AG09309 (cell line): ENCODE data around the gene HIPK2.
A peak's percentile ranks its signal among the peaks of the same experiment; 100 is the strongest.

Source experiments
- DNase-seq: peaks from one replicate; pipeline ENCODE4 v3.0.0-alpha.2; 2010; ENCODE audit warnings: low read depth
- H3K4me3 ChIP-seq: 2 replicates; pipeline ENCODE4 v1.5.1; 2011; ENCODE audit warnings: mild to moderate bottlenecking, low read depth, low read length, moderate library complexity; ENCODE audit not compliant: control insufficient read depth
- TF ChIP-seq, protein P1 (sequence below): IDR thresholded peaks from 2 replicates; pipeline ENCODE4 v1.5.1; 2011; ENCODE audit warnings: mild to moderate bottlenecking, low read depth, low read length, inconsistent platforms; ENCODE audit not compliant: insufficient read depth, control insufficient read depth; ENCODE audit errors: missing control alignments

Gene HIPK2

DNA sequence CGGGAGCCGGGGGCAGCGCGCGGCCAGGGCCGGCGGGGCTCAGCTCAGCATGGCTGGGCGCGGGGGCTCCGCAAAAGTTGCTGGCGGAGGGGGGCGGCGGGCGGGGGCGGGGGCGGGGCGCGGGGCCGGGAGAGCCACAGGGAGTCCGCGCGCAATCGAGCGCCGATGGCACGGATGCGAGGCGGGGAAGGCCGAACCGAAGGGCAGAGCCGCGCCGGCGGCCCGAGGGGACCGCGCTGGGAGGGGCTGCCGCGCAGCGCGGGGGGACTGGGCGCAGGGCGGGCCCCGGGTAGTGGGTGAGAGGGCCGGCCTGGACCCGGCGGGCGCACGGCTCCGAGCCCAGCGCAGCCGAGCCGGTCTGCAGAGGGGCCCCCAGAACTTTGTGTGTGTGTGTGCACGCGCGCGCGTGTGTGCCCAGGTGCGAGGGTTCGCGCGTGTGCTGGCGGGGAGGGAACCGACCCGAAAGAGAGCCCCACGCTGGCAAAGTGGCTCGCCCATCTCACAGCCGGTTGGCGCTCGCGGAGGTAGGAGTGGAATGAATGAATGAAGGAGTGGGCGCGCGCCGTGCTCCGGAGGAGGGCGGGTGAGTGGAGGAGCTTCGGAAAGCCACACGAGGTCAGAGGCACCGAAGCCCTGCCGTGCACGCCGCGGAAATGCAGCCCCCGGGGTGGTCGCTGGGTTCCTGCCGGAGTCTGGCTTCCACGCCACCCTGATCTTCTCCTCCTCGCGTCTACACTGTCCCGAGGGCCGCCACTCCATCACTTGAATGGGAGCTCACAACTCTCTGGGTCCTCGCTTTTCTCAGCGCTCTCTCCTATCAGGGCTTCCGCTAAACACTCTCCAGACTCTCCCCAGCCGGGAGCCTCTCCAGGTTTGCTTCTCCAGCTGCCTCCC lies at the start of gene HIPK2:
HIPK2 (minus strand) TSS at position 51 of the 894 bp plus-strand sequence. CDS start 375 bp downstream, outside the sequence.
- peak within 1 kb of the TSS; percentile 93 for H3K4me3 ChIP-seq
- TF ChIP-seq, protein P1, sequence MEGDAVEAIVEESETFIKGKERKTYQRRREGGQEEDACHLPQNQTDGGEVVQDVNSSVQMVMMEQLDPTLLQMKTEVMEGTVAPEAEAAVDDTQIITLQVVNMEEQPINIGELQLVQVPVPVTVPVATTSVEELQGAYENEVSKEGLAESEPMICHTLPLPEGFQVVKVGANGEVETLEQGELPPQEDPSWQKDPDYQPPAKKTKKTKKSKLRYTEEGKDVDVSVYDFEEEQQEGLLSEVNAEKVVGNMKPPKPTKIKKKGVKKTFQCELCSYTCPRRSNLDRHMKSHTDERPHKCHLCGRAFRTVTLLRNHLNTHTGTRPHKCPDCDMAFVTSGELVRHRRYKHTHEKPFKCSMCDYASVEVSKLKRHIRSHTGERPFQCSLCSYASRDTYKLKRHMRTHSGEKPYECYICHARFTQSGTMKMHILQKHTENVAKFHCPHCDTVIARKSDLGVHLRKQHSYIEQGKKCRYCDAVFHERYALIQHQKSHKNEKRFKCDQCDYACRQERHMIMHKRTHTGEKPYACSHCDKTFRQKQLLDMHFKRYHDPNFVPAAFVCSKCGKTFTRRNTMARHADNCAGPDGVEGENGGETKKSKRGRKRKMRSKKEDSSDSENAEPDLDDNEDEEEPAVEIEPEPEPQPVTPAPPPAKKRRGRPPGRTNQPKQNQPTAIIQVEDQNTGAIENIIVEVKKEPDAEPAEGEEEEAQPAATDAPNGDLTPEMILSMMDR, result no peak
- no peak for DNase-seq

DNA sequence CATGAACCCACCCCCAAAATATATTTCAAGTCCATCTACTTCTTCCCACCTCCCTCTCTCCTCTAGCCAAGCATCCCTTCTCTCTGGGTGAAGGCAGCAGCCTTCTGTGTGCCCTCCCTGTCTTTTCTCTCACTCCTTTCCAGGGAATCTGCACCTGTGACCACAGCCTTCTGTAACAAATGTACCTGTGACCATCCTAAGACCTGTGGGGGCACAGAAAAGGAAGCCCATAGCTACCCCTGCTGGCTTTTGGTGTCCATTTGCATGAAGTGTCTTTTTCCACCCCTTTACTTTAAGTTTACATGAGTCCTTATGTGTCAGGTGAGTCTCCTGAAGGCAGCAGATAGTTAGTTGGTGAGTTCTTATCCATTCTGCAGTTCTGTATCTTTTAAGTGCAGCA lies 49.2 kb upstream of the HIPK2 start:
- no peak overlapping the region for H3K4me3 ChIP-seq
- DNase-seq, result no peak
- TF ChIP-seq, protein P1, result peak; percentile 8

DNA sequence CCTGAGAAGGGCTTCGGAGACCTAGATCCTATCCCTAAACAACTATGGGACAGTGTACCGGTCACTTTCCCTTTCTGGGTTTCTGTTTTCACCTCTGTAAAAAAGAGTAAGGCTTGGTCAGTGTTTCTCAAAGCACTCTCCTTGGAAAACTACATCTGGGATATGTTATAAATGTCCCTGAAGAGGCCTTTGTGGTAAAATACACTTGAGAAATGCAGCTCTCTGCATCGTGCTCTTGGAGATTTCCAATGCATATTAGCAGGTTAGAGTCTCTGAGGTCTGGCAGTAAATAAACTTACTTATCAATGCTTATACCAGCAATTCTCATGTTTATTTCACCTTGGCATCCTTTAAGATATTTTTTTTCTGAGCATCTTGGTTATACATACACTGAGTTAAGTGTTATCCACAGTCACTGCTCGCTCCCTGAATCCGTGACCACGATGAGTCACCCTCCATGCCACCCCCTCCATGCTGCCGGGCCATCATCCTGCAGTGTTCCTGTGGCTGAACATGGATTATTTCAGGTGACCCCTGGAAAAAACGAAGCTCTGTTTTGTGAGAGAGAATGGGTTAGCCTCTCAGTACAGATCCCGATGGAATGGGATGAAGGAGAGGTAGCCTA lies 48.0 kb upstream of the HIPK2 start:
- no peak overlapping the region for H3K4me3 ChIP-seq
- DNase-seq, result no peak
- TF ChIP-seq, protein P1, result no peak

DNA sequence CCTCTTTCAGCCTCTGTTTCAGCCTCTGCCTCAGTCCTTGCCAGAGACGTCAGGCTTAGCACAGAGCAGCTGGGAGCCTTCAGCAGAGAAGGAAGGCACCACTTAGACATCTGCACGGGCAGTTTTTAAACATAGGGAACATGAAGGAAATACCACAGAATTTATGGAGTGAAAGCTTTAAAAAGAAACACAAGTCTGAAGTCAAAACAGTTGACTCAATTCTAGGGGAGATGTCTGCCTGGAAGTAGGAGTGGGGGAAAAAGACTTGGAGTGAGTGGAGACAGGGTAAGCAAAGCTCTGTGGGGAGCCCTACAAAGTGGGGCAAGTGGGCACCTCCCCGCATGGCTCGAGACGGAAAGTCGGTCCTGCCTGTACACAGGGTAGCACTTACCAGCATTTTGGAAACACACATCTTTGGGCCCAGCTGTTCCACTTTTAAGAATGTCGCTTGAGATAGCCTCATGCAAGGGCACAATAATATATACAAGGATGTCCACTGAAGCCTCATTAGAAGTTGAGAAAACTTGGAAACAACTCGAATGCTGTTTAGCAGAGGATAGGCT lies 46.2 kb upstream of the HIPK2 start:
- DNase-seq, result no peak
- TF ChIP-seq, protein P1, result no peak
- no peak overlapping the region for H3K4me3 ChIP-seq

DNA sequence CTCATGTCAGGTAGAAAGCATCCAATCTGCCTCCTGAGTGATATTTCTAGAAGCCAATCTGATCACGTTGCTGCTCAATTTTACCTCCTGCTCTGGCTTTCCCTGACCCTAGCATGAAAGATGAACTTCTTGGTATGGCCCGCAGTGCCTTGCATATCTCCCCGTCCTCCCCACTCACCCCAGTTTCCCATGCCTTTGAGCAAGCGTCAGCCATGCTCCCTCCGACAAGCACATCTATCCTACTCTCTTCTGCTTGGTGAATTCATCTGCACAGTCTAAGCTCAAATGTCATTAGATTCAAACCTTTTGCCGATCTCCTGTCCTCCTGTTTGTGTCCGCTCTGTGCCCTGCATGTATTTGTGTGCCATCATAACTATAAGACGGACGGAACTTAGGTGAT lies 45.1 kb upstream of the HIPK2 start:
- DNase-seq, result no peak

More for the DNA sequence above, 45.1 kb upstream of the HIPK2 start:
- TF ChIP-seq, protein P1, result no peak
- no peak overlapping the region for H3K4me3 ChIP-seq
